CD1c-positive myeloid dendritic cell (primary cell): ENCODE measurements around the gene RYR1.
"Not testable (repeated sequence)": the region's sequence is repeated elsewhere in the genome, so short reads cannot be mapped to it uniquely, and the experiment has no call there.

Experiments used
- DNase-seq: peaks from one replicate; pipeline ENCODE4 v3.0.0-alpha.2; 2016; ENCODE audit errors: extremely low spot score

RYR1 gene

DNA sequence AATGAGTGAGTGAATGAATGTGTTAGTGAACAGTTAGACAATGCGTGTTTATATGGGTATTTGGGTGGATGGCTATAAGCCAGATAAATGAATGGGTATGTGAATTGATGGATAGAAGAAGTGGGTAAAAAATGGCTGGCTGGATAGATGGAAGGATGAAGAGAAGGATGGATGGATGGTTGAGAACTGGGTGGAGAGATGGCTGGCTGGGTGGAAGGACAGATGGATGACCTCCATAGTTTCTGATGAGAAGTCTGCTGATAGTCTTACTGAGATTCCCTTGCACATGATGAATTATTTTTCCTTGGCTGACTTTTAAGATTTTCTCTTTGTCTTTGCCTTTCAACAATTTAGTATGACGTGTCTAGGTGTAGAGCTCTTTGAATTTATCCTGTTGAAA lies 57.4 kb downstream of the RYR1 start:
- no peak for DNase-seq

- DNase-seq, result peak; percentile 20
These were observed 58.8 kb downstream of the RYR1 start for GRCh38 chr19:38492181-38492813.

DNA sequence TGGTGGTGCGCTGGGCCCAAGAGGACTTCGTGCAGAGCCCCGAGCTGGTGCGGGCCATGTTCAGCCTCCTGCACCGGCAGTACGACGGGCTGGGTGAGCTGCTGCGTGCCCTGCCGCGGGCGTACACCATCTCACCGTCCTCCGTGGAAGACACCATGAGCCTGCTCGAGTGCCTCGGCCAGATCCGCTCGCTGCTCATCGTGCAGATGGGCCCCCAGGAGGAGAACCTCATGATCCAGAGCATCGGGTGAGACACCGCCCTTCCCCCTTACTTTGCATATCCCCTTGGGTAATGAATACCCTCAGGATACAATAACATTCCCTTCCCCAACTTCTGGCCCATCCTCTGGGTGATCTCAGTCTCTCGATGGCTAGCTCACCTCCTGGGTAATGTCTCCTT lies 60.9 kb downstream of the RYR1 start:
- DNase-seq, result no peak

GRCh38 chr19:38495375-38495774 lies 61.9 kb downstream of the RYR1 start:
- DNase-seq, result not testable (repeated sequence)

GRCh38 chr19:38496116-38496515 lies 62.6 kb downstream of the RYR1 start:
- no peak for DNase-seq

GRCh38 chr19:38496603-38497487 lies 63.4 kb downstream of the RYR1 start:
- no peak for DNase-seq

GRCh38 chr19:38497907-38498306 lies 64.4 kb downstream of the RYR1 start:
- no peak for DNase-seq

DNA sequence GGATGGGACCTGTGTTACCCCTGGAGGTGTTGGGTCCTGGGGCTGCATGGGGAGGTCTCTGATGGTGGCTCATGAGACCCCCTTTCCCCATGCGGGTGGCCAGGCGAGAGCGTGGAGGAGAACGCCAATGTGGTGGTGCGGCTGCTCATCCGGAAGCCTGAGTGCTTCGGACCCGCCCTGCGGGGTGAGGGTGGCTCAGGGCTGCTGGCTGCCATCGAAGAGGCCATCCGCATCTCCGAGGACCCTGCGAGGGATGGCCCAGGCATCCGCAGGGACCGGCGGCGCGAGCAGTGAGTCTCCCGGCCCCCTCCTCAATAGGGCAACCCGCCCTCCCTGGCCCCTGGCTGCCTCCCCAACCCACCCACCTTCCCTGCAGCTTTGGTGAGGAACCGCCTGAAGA lies 66.0 kb downstream of the RYR1 start:
- no peak for DNase-seq

GRCh38 chr19:38500450-38500849 lies 67.0 kb downstream of the RYR1 start:
- DNase-seq, result no peak

DNA sequence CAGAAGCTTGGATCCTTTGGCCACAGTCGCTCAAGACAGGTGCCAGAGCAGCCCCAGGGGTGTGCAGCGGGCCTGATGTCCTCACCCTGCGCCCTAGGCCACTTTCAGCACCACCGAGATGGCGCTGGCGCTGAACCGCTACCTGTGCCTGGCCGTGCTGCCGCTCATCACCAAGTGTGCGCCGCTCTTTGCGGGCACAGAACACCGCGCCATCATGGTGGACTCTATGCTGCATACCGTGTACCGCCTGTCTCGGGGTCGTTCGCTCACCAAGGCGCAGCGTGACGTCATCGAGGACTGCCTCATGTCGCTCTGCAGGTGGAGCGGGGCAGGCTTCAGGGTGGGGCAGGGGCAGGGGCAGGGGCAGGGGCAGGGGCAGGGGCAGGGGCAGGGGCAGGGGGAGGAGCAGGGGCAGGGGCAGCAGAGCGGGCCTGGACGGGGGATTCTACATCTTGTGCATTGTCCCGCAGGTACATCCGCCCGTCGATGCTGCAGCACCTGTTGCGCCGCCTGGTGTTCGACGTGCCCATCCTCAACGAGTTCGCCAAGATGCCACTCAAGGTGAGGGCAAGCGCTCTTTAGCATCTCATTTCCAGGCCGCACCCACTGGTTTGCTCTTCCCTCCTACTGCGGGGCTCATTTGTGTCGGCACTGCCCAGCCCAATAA lies 69.1 kb downstream of the RYR1 start:
- no peak for DNase-seq

GRCh38 chr19:38503077-38503410 lies 69.6 kb downstream of the RYR1 start:
- DNase-seq, result no peak

GRCh38 chr19:38505958-38506357 lies 72.5 kb downstream of the RYR1 start:
- DNase-seq, result no peak

- DNase-seq, result no peak
These were observed 72.9 kb downstream of the RYR1 start for GRCh38 chr19:38506375-38506722.

GRCh38 chr19:38506723-38507550 lies 73.4 kb downstream of the RYR1 start:
- peak; percentile 95 for DNase-seq

DNA sequence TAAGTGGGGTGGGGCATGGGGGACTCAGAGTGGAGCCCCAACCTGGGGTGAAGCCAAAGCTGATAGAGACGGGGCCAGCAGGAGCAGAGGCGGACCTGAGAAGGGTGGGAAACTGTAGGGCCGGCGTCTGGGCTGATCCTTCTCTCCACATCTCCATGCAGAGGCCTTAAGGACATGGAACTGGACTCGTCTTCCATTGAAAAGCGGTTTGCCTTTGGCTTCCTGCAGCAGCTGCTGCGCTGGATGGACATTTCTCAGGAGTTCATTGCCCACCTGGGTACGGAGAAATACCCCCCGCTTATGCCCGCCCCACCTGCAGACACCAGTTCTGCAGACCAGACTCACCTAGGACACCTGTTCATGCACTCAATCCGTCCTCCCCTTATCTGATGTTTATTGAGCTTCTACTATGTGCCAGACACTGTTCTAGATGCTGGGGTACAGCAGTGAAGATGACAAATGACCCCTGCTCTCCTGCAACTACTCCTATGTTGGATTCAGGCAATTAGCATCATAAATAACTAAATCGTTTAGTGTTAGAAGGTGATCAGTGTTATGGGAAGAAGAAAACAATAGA lies 74.1 kb downstream of the RYR1 start:
- no peak for DNase-seq

DNA sequence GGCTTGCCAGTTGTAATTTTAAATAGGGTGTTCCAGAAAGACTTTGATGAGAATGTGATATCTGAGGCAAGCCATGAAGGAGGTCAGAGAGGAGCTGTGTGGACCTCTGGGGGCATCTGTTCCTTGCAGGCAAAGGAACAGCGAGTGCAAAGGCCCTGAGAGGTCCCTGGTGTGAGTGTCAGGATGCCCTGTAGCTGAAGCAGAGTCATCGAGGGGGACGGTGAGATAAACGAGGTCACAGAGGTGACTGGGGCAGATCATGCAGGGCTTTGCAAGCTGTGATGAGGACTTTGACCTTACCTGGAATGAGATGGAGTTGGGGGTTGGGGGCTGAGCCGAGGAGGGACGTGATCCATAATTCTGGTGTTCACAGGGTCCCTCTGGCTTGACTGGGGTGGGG lies 75.0 kb downstream of the RYR1 start:
- no peak for DNase-seq

DNA sequence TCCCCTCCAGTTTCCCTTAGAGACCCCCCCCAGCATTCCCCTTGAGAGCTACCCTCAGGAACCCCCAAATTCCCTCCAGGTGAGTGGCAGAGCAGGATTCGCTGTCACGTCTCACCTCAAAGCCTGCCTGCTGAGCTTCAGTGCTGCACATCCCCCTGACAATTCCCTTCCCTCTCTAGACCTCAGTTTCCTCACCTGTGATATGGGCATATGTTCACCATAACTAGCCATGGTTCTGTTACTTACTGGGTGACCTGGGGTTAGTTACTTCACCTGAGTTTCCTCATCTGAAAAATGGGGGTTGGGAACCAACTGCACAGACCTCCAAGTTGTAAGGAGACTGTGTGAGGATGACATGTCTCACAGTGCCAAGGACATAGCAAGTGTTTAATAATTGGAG lies 75.5 kb downstream of the RYR1 start:
- DNase-seq, result no peak

- DNase-seq, result no peak
These were observed 77.7 kb downstream of the RYR1 start for GRCh38 chr19:38511074-38511708.

DNA sequence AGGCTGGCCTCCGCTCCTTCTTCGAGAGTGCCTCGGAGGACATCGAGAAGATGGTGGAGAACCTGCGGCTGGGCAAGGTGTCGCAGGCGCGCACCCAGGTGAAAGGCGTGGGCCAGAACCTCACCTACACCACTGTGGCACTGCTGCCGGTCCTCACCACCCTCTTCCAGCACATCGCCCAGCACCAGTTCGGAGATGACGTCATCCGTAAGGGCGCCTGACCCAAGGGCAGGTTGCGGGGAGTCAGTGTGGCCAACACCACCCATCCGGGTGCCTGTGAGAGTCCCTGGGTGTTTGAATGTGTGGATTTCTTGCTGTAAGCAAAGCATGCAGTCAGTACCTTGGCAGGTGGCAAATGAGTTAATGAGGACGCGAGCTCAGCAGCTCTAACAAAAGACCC lies 78.8 kb downstream of the RYR1 start:
- DNase-seq, result no peak

GRCh38 chr19:38513156-38513555 lies 79.7 kb downstream of the RYR1 start:
- DNase-seq, result not testable (repeated sequence)

DNA sequence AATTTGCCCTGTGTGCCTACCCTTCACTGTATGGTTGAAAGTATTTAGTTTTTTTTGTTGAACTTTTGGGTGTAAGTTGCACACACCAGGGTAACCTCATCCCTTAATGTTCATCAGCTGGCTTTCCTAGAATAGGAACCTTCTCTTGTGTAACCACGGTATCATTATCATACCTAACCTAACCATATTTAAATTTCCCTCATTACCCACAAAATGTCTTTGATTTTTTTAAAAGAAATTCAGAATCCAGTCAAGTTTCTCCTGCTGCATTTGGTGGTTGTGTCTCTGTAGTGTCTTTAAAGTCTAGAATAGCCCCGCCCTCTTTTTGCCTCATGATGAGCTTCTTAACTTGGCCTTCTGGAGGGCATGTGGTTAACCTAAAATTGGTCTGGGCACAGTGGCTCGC lies 80.3 kb downstream of the RYR1 start:
- peak; percentile 21 for DNase-seq
